IMR-90 (cell line): ENCODE results near the gene SHE. TPM values are rescaled to one million over a fixed set of nuclear protein-coding genes. Genes with fewer than 3 reads are reported as not detected.

Experiments
- ATAC-seq: fragments of 200-7000 bp; cut with Tn5 transposase; 2 replicates; pipeline ENCODE4 v1.9.1; 2020; ENCODE audit warnings: low read depth, mild to moderate bottlenecking, moderate library complexity
- BruUV-seq: library from RNA; stranded (reverse); fragments of 400-500 nt; replicated peaks from 2 replicates; lab custom pipeline; 2021; lab: Mats Ljungman, UMichigan
- CTCF ChIA-PET: fragments of 300-600 bp; formaldehyde crosslinking; extraction: SDS; loops from one replicate; lab custom pipeline; 2021; ENCODE audit warnings: antibody characterized with exemption; lab: Yijun Ruan, JAX
- POLR2A ChIA-PET: fragments of 300-600 bp; sonication (Branson Sonifier 250); formaldehyde crosslinking; loops from one replicate; lab custom pipeline; 2022; ENCODE audit warnings: antibody characterized with exemption; ENCODE audit not compliant: unreplicated experiment; lab: Charles Lee
- DNase-seq: peaks from one replicate; pipeline ENCODE4 v3.0.0; 2013
- H2AFZ ChIP-seq: replicated peaks from 2 replicates; pipeline ENCODE3; 2013; ENCODE audit warnings: low read length, mild to moderate bottlenecking; ENCODE audit not compliant: poor library complexity
- H2AK5ac ChIP-seq: 2 replicates; pipeline ENCODE4 v1.6.1; 2013; ENCODE audit warnings: low read depth, low read length, inconsistent platforms
- H2AK9ac ChIP-seq: replicated peaks from 2 replicates; pipeline ENCODE3; 2013; ENCODE audit warnings: mild to moderate bottlenecking, low read depth, low read length, moderate library complexity; ENCODE audit not compliant: poor library complexity
- H2BK120ac ChIP-seq: 2 replicates; pipeline ENCODE4 v1.6.1; 2013; ENCODE audit warnings: low read depth, low read length, inconsistent platforms
- H2BK15ac ChIP-seq: 3 replicates; pipeline ENCODE4 v1.6.1; 2013; ENCODE audit warnings: low read depth, low read length, inconsistent platforms
- H2BK20ac ChIP-seq: 2 replicates; pipeline ENCODE4 v1.6.1; 2013; ENCODE audit warnings: low read depth, mild to moderate bottlenecking, inconsistent platforms, low read length, moderate library complexity
- H2BK5ac ChIP-seq: 2 replicates; pipeline ENCODE4 v1.6.1; 2013; ENCODE audit warnings: mild to moderate bottlenecking, low read depth, low read length, inconsistent platforms; ENCODE audit not compliant: poor library complexity, severe bottlenecking
- H3K14ac ChIP-seq: replicated peaks from 2 replicates; pipeline ENCODE4 v1.6.1; 2013; ENCODE audit warnings: low read depth, low read length, inconsistent platforms
- H3K18ac ChIP-seq: 2 replicates; pipeline ENCODE4 v1.6.1; 2013; ENCODE audit warnings: low read depth, low read length, control low read depth
- H3K23ac ChIP-seq: 2 replicates; pipeline ENCODE4 v1.6.1; 2013; ENCODE audit warnings: low read depth, low read length, inconsistent platforms
- H3K27ac ChIP-seq: 2 replicates; pipeline ENCODE4 v1.5.1; 2013; ENCODE audit warnings: mild to moderate bottlenecking, control low read depth, low read length; ENCODE audit not compliant: insufficient read depth
- H3K27me3 ChIP-seq: 2 replicates; pipeline ENCODE4 v1.6.1; 2013; ENCODE audit warnings: low read length; ENCODE audit not compliant: control insufficient read depth, insufficient read depth
- H3K36me3 ChIP-seq: 2 replicates; pipeline ENCODE4 v1.6.1; 2013; ENCODE audit warnings: low read length, mixed read lengths; ENCODE audit not compliant: control insufficient read depth, insufficient read depth
- H3K4ac ChIP-seq: 2 replicates; pipeline ENCODE4 v1.6.1; 2013; ENCODE audit warnings: low read depth, low read length, inconsistent platforms
- H3K4me1 ChIP-seq: 2 replicates; pipeline ENCODE4 v1.6.1; 2013; ENCODE audit warnings: low read length, mixed read lengths; ENCODE audit not compliant: control insufficient read depth, insufficient read depth
- H3K4me2 ChIP-seq: 2 replicates; pipeline ENCODE4 v1.6.1; 2013; ENCODE audit warnings: low read depth, mild to moderate bottlenecking, control low read depth, low read length, moderate library complexity
- H3K4me3 ChIP-seq: 2 replicates; pipeline ENCODE4 v1.5.1; 2013; ENCODE audit warnings: low read depth, mild to moderate bottlenecking, control low read depth, low read length, moderate library complexity; ENCODE audit not compliant: insufficient read depth
- H3K56ac ChIP-seq: 2 replicates; pipeline ENCODE4 v1.6.1; 2013; ENCODE audit warnings: low read length, inconsistent platforms; ENCODE audit not compliant: insufficient read depth; ENCODE audit errors: extremely low read depth
- H3K79me1 ChIP-seq, 2 experiments: 2 replicates each; pipeline ENCODE4 v1.6.1; 2013; ENCODE audit warnings: low read length in 2 of 2, inconsistent platforms in 1 of 2, low read depth in 1 of 2
- H3K9ac ChIP-seq: 2 replicates; pipeline ENCODE4 v1.6.1; 2013; ENCODE audit warnings: low read depth, low read length, control low read depth
- H3K9me1 ChIP-seq: 2 replicates; pipeline ENCODE4 v1.6.1; 2013; ENCODE audit warnings: low read length, inconsistent platforms; ENCODE audit not compliant: insufficient read depth
- H3K9me3 ChIP-seq: 2 replicates; pipeline ENCODE4 v1.6.1; 2013; ENCODE audit warnings: low read length; ENCODE audit not compliant: control insufficient read depth, insufficient read depth
- H4K20me1 ChIP-seq: 2 replicates; pipeline ENCODE4 v1.6.1; 2013; ENCODE audit warnings: low read length, inconsistent platforms; ENCODE audit not compliant: insufficient read depth
- H4K5ac ChIP-seq: 2 replicates; pipeline ENCODE4 v1.6.1; 2013; ENCODE audit warnings: mild to moderate bottlenecking, low read depth, low read length, control low read depth
- H4K8ac ChIP-seq, 2 experiments: 2 replicates each; pipeline ENCODE4 v1.6.1; 2013; ENCODE audit warnings: low read depth in 2 of 2, low read length in 2 of 2, control low read depth in 1 of 2, inconsistent platforms in 1 of 2
- H4K91ac ChIP-seq: 2 replicates; pipeline ENCODE4 v1.6.1; 2013; ENCODE audit warnings: low read depth, low read length, inconsistent platforms; ENCODE audit not compliant: insufficient read depth
- CEBPB ChIP-seq: IDR thresholded peaks from 2 replicates; pipeline ENCODE4 v1.6.1; 2012; ENCODE audit warnings: low read depth, low read length, improper control_type of control experiment
- CHD1 ChIP-seq: IDR thresholded peaks from 2 replicates; pipeline ENCODE4 v1.6.1; 2012; ENCODE audit warnings: low read depth, low read length, improper control_type of control experiment
- CTCF ChIP-seq: conservative IDR thresholded peaks from 2 replicates; pipeline ENCODE4 v1.5.1; 2012; ENCODE audit warnings: mild to moderate bottlenecking, low read depth, low read length, improper control_type of control experiment
- POLR2A ChIP-seq: IDR thresholded peaks from 2 replicates; pipeline ENCODE4 v1.6.1; 2012; ENCODE audit warnings: mild to moderate bottlenecking, low read depth, low read length
- SMC3 ChIP-seq: fragments of 150-350 bp; IDR thresholded peaks from 2 replicates; pipeline ENCODE4 v1.6.1; 2016; ENCODE audit warnings: low read depth, mild to moderate bottlenecking, antibody characterized with exemption, low read length, moderate library complexity
- WGBS, 2 experiments: methylation state at CpG; one replicate each; pipeline versions ENCODE4 v1.1.5 to v1.1.7; 2013; ENCODE audit warnings: missing lambda C conversion rate in 2 of 2; ENCODE audit not compliant: insufficient read length in 1 of 2; ENCODE audit errors: extremely low coverage in 2 of 2; 5-methylcytosine and 5-hydroxymethylcytosine counted together
- dilution Hi-C: fragments of 300-500 bp; cut with HindIII; formaldehyde crosslinking; loops from one replicate; pipeline ENCODE4 v1.14.3; 2018; ENCODE audit warnings: low sequenced_read_pairs; ENCODE audit not compliant: unreplicated experiment
- in situ Hi-C: fragments of 300-500 bp; cut with MboI; formaldehyde crosslinking; loops from 3 replicates; pipeline ENCODE4 v1.14.3; 2019; ENCODE audit warnings: low sequenced_read_pairs, inconsistent platforms, mixed read lengths
- intact Hi-C: fragments of 100-400 bp; cut with micrococcal nuclease; formaldehyde crosslinking; loops from 2 replicates; pipeline ENCODE4 v1.10.0; 2022
- polyA plus RNA-seq, 3 experiments: library from polyadenylated mRNA; depleted of rRNA; stranded (reverse); fragments of >200 nt; gene quantifications; 2 replicates each; pipeline ENCODE4 v1.2.3, GENCODE V29; 2012; ENCODE audit warnings: low replicate concordance in 1 of 3
- total RNA-seq: library from RNA; depleted of rRNA; stranded (reverse); fragments of >200 nt; gene quantifications from 2 replicates; pipeline ENCODE4 v1.2.3, GENCODE V29; 2012

The SHE gene
- total and polyA plus RNA-seq, 2 of the 4 experiments (the other 2 are of a cell fraction): not detected

GRCh38 chr1:154479764-154480421, 22.3 kb downstream of the SHE start (continued):
- no peak for TF ChIP-seq CEBPB
- TF ChIP-seq CHD1: peak; percentile 54; the same call in 1 of the 2 replicates
- peak; percentile 40; the same call in 1 of the 2 replicates for TF ChIP-seq POLR2A

GRCh38 chr1:154478639-154479038, 23.6 kb downstream of the SHE start:
- no peak overlapping the region for H2BK120ac ChIP-seq
- WGBS, 2 experiments: no CpG with 5 or more reads among the region's 5 CpGs
- H4K8ac ChIP-seq: no peak overlapping the region
- intact Hi-C loops: loop anchor here (2.0 to 10.0 kb wide), 3 partner anchors 72 to 606 kb away; no protein-coding TSS in a partner anchor
- H3K9me3 ChIP-seq: no peaks in the 10 kb centered on the region
- no peak overlapping the region for H2BK5ac ChIP-seq
- H3K27me3 ChIP-seq: peaks cover 5% of the 10 kb centered on the region; the same call in 1 of the 2 replicates
- H4K20me1 ChIP-seq: no peaks in the 10 kb centered on the region
- H3K23ac ChIP-seq: no peak overlapping the region
- DNase-seq: peak; percentile 34
- no peaks in the 10 kb centered on the region for H3K79me1 ChIP-seq
- no peak overlapping the region for H3K4ac ChIP-seq
- H4K91ac ChIP-seq: no peak overlapping the region
- no peak overlapping the region for H2AFZ ChIP-seq
- no peak overlapping the region for H4K5ac ChIP-seq
- no peak overlapping the region for H3K27ac ChIP-seq
- H3K36me3 ChIP-seq: no peaks in the 10 kb centered on the region
- no peak overlapping the region for H3K4me2 ChIP-seq
- in situ Hi-C loops: no loop called here
- peaks cover 6% of the 10 kb centered on the region; the same call in 1 of the 2 replicates for H3K9me1 ChIP-seq
- H3K56ac ChIP-seq: no peak overlapping the region
- H3K18ac ChIP-seq: no peak overlapping the region
- CTCF ChIA-PET: interaction anchor here (1.0 to 2.1 kb wide), 8 partner anchors 8 to 470 kb away, joined by 3 to 14 read pairs (median 3); no protein-coding TSS in a partner anchor
- H3K14ac ChIP-seq: no peak overlapping the region
- dilution Hi-C loops: no loop called here
- no peak overlapping the region for H2BK20ac ChIP-seq
- TF ChIP-seq POLR2A (no peak), CTCF (0 out of 2 replicates have a peak, but pooled peaks have one; percentile 5), SMC3 (peak; percentile 29; the same call in 1 of the 2 replicates)
- no peak overlapping the region for H3K9ac ChIP-seq
- POLR2A ChIA-PET: no interaction called here
- no peaks in the 10 kb centered on the region; the same call in 1 of the 2 replicates for H3K4me1 ChIP-seq
- no TSS peak for BruUV-seq
- no peak for ATAC-seq
- no peak overlapping the region for H2AK5ac ChIP-seq
- H3K4me3 ChIP-seq: no peak overlapping the region
- no peak overlapping the region for H2BK15ac ChIP-seq
- H2AK9ac ChIP-seq: peak overlapping the region; percentile 47
